Progenitor cell of endocrine pancreas (in vitro differentiated cells): ENCODE results near the gene MSMO1. TPM values are rescaled to one million over a fixed set of nuclear protein-coding genes. Genes with fewer than 3 reads are reported as not detected.

Experiments used
- DNase-seq: peaks from one replicate; pipeline ENCODE4 v3.0.0; 2021; ENCODE audit warnings: low spot score; ENCODE audit not compliant: unreplicated experiment
- H3K27ac Mint-ChIP-seq: 2 replicates; pipeline ENCODE4 v1.8.0; 2021; ENCODE audit warnings: mild to moderate bottlenecking, moderate library complexity, mixed read lengths
- H3K27me3 Mint-ChIP-seq: 2 replicates; pipeline ENCODE4 v1.8.0; 2021; ENCODE audit warnings: mixed read lengths
- H3K36me3 Mint-ChIP-seq: 2 replicates; pipeline ENCODE4 v1.8.0; 2022; ENCODE audit warnings: mixed read lengths; ENCODE audit not compliant: insufficient read depth
- H3K4me1 Mint-ChIP-seq: 2 replicates; pipeline ENCODE4 v1.8.0; 2021; ENCODE audit warnings: low read depth, mixed read lengths
- H3K4me3 Mint-ChIP-seq: 2 replicates; pipeline ENCODE4 v1.8.0; 2021; ENCODE audit warnings: low read depth, mild to moderate bottlenecking, moderate library complexity, mixed read lengths
- H3K9me3 Mint-ChIP-seq: 2 replicates; pipeline ENCODE4 v1.8.0; 2021; ENCODE audit warnings: low read depth, mixed read lengths
- total RNA-seq: library from RNA; stranded (reverse); gene quantifications from 2 replicates; pipeline ENCODE4 v1.2.1, GENCODE V29; 2021
- TF ChIP-seq, protein P1 (sequence below): fragments of 200-600 bp; sonication (generic); IDR thresholded peaks from one replicate; pipeline ENCODE4 v1.5.0; 2021; ENCODE audit warnings: antibody characterized with exemption, mild to moderate bottlenecking; ENCODE audit not compliant: unreplicated experiment

MSMO1 gene
- total RNA-seq, 1 donor from 2014 or later, result 87.1 TPM

DNA sequence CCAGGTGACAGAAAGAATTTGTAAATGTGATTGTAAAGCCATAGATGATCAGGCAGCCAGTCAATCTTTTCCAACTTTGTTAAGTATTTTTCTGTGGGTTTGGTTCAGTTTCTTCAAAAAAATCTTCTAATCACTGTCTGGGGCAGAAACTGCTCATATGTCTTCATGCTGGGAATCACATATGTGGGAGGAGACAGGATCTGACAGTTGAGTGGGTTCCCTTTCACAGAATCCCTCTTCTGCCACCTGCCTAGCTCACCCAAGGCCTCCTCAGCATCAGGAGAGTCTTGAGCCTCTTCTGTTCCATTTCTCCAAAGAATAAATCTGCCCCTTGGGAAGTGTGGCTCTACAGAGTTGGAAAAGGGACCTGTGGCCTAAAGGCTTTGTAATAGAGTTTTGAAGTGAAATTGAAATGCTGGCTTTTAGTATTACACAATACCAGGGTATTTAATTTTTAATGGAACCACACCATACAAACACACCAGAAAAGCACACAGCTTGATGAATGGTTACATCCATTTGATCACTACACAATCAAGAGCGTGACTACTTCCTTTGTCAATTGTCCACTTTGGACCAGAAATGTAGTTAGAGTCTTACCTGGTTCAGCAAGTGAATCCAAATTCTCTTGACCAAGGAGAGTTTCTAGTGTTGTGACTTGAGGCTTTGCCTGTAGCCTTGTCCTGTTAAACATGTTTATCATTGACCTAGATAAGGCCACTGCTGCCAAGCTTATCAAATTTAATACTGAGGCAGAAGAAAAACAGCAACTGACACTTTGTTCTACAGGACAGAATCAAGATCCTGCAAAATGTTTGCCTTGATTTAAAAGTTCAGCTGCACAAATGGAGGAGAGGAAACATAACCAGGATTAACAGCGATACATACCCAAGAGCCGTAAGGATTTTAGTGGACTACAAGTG, 20.4 kb downstream of the MSMO1 start:
- Mint-ChIP-seq H3K4me1 (peaks cover 5% of the 10 kb centered on the region), H3K27ac (no peak overlapping the region), H3K4me3 (no peak overlapping the region), H3K9me3 (peaks cover 3% of the 10 kb centered on the region), H3K36me3 (peaks cover 2% of the 10 kb centered on the region), H3K27me3 (no peaks in the 10 kb centered on the region)
- TF ChIP-seq, protein P1, sequence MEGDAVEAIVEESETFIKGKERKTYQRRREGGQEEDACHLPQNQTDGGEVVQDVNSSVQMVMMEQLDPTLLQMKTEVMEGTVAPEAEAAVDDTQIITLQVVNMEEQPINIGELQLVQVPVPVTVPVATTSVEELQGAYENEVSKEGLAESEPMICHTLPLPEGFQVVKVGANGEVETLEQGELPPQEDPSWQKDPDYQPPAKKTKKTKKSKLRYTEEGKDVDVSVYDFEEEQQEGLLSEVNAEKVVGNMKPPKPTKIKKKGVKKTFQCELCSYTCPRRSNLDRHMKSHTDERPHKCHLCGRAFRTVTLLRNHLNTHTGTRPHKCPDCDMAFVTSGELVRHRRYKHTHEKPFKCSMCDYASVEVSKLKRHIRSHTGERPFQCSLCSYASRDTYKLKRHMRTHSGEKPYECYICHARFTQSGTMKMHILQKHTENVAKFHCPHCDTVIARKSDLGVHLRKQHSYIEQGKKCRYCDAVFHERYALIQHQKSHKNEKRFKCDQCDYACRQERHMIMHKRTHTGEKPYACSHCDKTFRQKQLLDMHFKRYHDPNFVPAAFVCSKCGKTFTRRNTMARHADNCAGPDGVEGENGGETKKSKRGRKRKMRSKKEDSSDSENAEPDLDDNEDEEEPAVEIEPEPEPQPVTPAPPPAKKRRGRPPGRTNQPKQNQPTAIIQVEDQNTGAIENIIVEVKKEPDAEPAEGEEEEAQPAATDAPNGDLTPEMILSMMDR, result no peak
- no peak for DNase-seq

GRCh38 chr4:165351359-165352130, 24.1 kb downstream of the MSMO1 start:
- no peak overlapping the region for H3K4me3 Mint-ChIP-seq
- peaks cover 4% of the 10 kb centered on the region for H3K9me3 Mint-ChIP-seq
- no peak overlapping the region for H3K27ac Mint-ChIP-seq
- H3K27me3 Mint-ChIP-seq, result no peaks in the 10 kb centered on the region
- peaks cover 5% of the 10 kb centered on the region for H3K4me1 Mint-ChIP-seq
- no peak for DNase-seq
- TF ChIP-seq, protein P1, result no peak
- no peaks in the 10 kb centered on the region for H3K36me3 Mint-ChIP-seq

DNA sequence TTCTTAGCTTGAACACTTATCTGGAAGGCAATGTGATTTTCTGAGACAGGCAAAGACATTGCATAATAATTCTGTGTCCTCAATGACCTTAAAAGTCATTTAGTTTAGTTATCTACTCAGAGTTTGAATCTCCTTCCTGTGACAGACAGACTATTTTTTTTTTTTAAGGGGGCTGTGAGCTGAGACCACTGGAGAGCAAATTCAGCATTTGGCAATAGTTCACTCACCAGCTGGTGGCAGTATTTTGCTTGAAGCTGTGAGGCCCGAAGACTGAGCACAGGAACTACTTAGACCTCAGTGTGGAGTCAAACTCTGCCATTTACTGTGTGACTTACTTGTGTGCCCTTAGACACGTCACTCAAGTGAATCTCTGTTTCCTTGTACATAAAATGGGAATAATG, 28.4 kb downstream of the MSMO1 start:
- Mint-ChIP-seq H3K4me1 (peaks cover 4% of the 10 kb centered on the region), H3K36me3 (no peaks in the 10 kb centered on the region)

DNA sequence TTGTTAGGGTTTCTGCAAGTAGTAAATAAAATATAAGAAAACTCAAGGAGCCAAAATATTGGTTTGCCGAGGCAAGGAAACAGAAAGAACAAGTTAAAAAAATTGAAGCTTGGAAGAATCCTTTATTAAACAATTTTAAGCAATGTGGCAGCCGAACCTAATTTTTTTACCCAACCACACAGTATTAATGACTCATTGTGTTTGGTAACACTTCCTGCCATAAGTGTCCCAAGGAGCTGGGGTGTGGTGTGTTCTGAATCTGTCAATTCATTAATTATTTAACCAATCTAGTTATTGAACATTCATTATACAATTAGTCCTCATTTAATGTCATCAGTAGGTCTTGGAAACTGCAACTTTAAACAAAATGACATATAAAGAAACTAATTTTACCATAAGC, 32.0 kb downstream of the MSMO1 start:
- Mint-ChIP-seq H3K27ac (no peak overlapping the region), H3K27me3 (peaks cover 5% of the 10 kb centered on the region), H3K9me3 (no peaks in the 10 kb centered on the region), H3K4me3 (no peak overlapping the region), H3K36me3 (no peaks in the 10 kb centered on the region), H3K4me1 (peaks cover 4% of the 10 kb centered on the region)
- DNase-seq, result no peak
- TF ChIP-seq, protein P1, result no peak

More for the DNA sequence above, 28.4 kb downstream of the MSMO1 start:
- Mint-ChIP-seq H3K9me3 (peaks cover 4% of the 10 kb centered on the region), H3K27ac (no peak overlapping the region), H3K27me3 (no peaks in the 10 kb centered on the region), H3K4me3 (no peak overlapping the region)
- DNase-seq, result no peak
- TF ChIP-seq, protein P1, result peak; percentile 55

- no peaks in the 10 kb centered on the region for H3K9me3 Mint-ChIP-seq
- H3K27me3 Mint-ChIP-seq, result peaks cover 5% of the 10 kb centered on the region
- H3K4me3 Mint-ChIP-seq, result no peak overlapping the region
- H3K4me1 Mint-ChIP-seq, result peaks cover 4% of the 10 kb centered on the region
- TF ChIP-seq, protein P1, result no peak
- H3K36me3 Mint-ChIP-seq, result no peaks in the 10 kb centered on the region
- no peak overlapping the region for H3K27ac Mint-ChIP-seq
- DNase-seq, result no peak
Observed at GRCh38 chr4:165360041-165360695, 32.7 kb downstream of the MSMO1 start.
